Colonic mucosa (tissue), 4 donors: Measurements from ENCODE around the gene GPS2. TPM values are rescaled to one million over a fixed set of nuclear protein-coding genes. Genes with fewer than 3 reads are reported as not detected.

Source experiments
- DNase-seq: peaks from one replicate; pipeline ENCODE4 v3.0.0-alpha.2; 2020
- H3K27ac ChIP-seq: fragments of 200-600 bp; one replicate; pipeline ENCODE4 v1.8.0; 2021
- H3K27me3 ChIP-seq: fragments of 200-600 bp; one replicate; pipeline ENCODE4 v1.8.0; 2021
- H3K36me3 ChIP-seq: fragments of 200-600 bp; one replicate; pipeline ENCODE4 v1.8.0; 2021
- H3K4me1 ChIP-seq: fragments of 200-600 bp; one replicate; pipeline ENCODE4 v1.8.0; 2021; ENCODE audit warnings: mild to moderate bottlenecking
- H3K4me3 ChIP-seq: fragments of 200-600 bp; one replicate; pipeline ENCODE4 v1.8.0; 2021
- H3K9ac ChIP-seq, 2 donors: one replicate each; pipeline ENCODE4 v1.7.0; 2013; ENCODE audit warnings: control low read depth in 2 of 2, low read depth in 2 of 2, low read length in 2 of 2
- H3K9me3 ChIP-seq: fragments of 200-600 bp; one replicate; pipeline ENCODE4 v1.8.0; 2021
- CTCF ChIP-seq: fragments of 200-600 bp; IDR thresholded peaks from one replicate; pipeline ENCODE4 v1.8.0; 2022; ENCODE audit warnings: antibody characterized with exemption, mild to moderate bottlenecking
- intact Hi-C: fragments of 100-400 bp; cut with DNase I; formaldehyde crosslinking; loops from one replicate; pipeline ENCODE4 v1.14.1; 2022
- total RNA-seq, 2 donors: library from RNA; stranded (reverse); fragmentation: NEBNext Ultra II Directional in 1 of 2; extraction: Animal tissue kit (Norgen Biotek cat#: 25700) in 1 of 2; gene quantifications; one replicate each; pipeline ENCODE4 v1.2.1, GENCODE V29; 2021
- donor health status: healthy.
- donor health status: DM: no; HTN: no; CAD: no.
- donor health status: DM: no; HTN: no; CAD: no.

Gene GPS2
- total RNA-seq, 2 donors from 2014 or later, result 53.8 to 85.7 TPM

DNA sequence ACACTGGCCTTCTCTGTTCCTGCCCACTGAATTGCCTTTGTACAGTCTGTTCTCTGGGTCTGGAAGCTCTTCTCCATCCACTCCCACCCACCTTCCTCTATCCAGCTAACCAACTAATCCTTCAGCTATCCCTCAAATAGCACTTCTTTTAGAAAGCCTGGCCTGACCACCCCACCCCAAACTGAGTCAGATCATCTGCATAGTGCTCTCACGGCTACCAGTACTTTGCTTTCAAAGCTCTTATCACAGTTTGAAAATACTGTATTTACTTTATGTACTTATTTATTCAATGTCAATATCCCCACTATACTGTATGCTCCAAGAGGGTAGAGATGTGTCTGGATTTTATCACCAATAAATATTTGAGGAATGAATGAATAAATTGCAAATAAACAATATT lies 48.4 kb downstream of the GPS2 start:
- H3K9ac ChIP-seq, result no peak overlapping the region
- H3K9me3 ChIP-seq, result no peaks in the 10 kb centered on the region
- intact Hi-C loops, result no loop called here
- H3K27me3 ChIP-seq, result no peaks in the 10 kb centered on the region
- H3K27ac ChIP-seq, result peak overlapping the region; percentile 8
- no peaks in the 10 kb centered on the region for H3K36me3 ChIP-seq
- no peak for DNase-seq
- H3K4me1 ChIP-seq, result no peaks in the 10 kb centered on the region
- TF ChIP-seq CTCF, result no peak
- no peak overlapping the region for H3K4me3 ChIP-seq

DNA sequence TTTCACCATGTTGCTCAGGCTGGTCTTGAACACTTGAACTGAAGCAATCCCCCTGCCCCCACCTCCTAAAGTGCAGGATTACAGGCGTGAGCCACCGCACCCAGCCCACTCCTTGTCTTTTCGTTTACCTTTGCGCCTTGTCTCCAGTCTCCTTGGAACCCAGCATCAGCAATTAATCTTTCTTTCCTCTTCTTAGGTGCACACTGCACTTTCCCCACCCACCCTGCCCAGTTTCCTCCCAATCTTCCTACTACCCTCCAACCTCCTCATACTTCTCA lies 51.4 kb downstream of the GPS2 start:
- Histone ChIP-seq H3K4me3 (peak overlapping the region; percentile 77), H3K9me3 (no peaks in the 10 kb centered on the region), H3K27ac (peak overlapping the region; percentile 93), H3K4me1 (no peaks in the 10 kb centered on the region), H3K36me3 (no peaks in the 10 kb centered on the region), H3K9ac (peak overlapping the region in 1 of 2 donors; percentile 96), H3K27me3 (no peaks in the 10 kb centered on the region)
- no peak for TF ChIP-seq CTCF
- DNase-seq, result peak; percentile 76
- intact Hi-C loops, result loop anchor here (5.0 kb wide), 1 partner anchor 34 kb away; no protein-coding TSS in a partner anchor

- peak overlapping the region; percentile 93 for H3K27ac ChIP-seq
- no peak for TF ChIP-seq CTCF
- H3K4me3 ChIP-seq, result peak overlapping the region; percentile 77
- H3K9ac ChIP-seq, result peak overlapping the region; percentile 87 to 96
- no peaks in the 10 kb centered on the region for H3K9me3 ChIP-seq
- no peaks in the 10 kb centered on the region for H3K4me1 ChIP-seq
- no peaks in the 10 kb centered on the region for H3K27me3 ChIP-seq
- DNase-seq, result peak; percentile 98
- no peaks in the 10 kb centered on the region for H3K36me3 ChIP-seq
- intact Hi-C loops, result loop anchor here (5.0 kb wide), 1 partner anchor 34 kb away; no protein-coding TSS in a partner anchor
These were observed 52.0 kb downstream of the GPS2 start for GRCh38 chr17:7262935-7263800.

Other genes starting within 250 kb of the GPS2 start
- 1 to 10 TPM in 1 of 2 donors, under 1 TPM in 1; 0.96 to 9.7 TPM for gene CLEC10A, start 235.1 kb downstream of the GPS2 start, total RNA-seq
- under 1 TPM; 0.45 to 0.49 TPM for gene ASGR2, start 200.5 kb downstream of the GPS2 start, total RNA-seq
- 1 to 10 TPM in 1 of 2 donors, under 1 TPM in 1; 0.47 to 1.1 TPM for gene ASGR1, start 136.0 kb downstream of the GPS2 start, total RNA-seq
- gene DLG4, start 95.5 kb downstream of the GPS2 start, total RNA-seq, result 1 to 10 TPM; 4.8 to 5.6 TPM
- 100 to 1,000 TPM; 606 to 859 TPM for gene ACADVL, start 95.4 kb downstream of the GPS2 start, total RNA-seq
- gene DVL2, start 80.8 kb downstream of the GPS2 start, total RNA-seq, result 10 to 100 TPM; 32.4 to 42.4 TPM
- gene PHF23, start 75.9 kb downstream of the GPS2 start, total RNA-seq, result 10 to 100 TPM; 29.8 to 38.6 TPM
- 100 to 1,000 TPM; 378 to 513 TPM for gene GABARAP, start 72.9 kb downstream of the GPS2 start, total RNA-seq
- gene CTDNEP1, start 63.6 kb downstream of the GPS2 start, total RNA-seq, result 100 to 1,000 TPM; 124 to 145 TPM
- 10 to 100 TPM; 34.4 to 77.9 TPM for gene ELP5, start 63.1 kb downstream of the GPS2 start, total RNA-seq
- gene CLDN7, start 52.9 kb downstream of the GPS2 start, total RNA-seq, result 100 to 1,000 TPM; 798 to 919 TPM
- gene SLC2A4, start 33.6 kb downstream of the GPS2 start, total RNA-seq, result 1 to 10 TPM; 1.9 to 5.7 TPM
- gene YBX2, start 20.7 kb downstream of the GPS2 start, total RNA-seq, result 10 to 100 TPM; 22.1 to 40.4 TPM
- 100 to 1,000 TPM; 367 to 917 TPM for gene EIF5A, start 7.7 kb downstream of the GPS2 start, total RNA-seq
- gene NEURL4, start 14.0 kb upstream of the GPS2 start, total RNA-seq, result 10 to 100 TPM; 30.2 to 55.8 TPM
- gene ACAP1, start 21.2 kb upstream of the GPS2 start, total RNA-seq, result 10 to 100 TPM in 1 of 2 donors, 1 to 10 TPM in 1; 7.4 to 12.1 TPM
- gene KCTD11, start 36.8 kb upstream of the GPS2 start, total RNA-seq, result 10 to 100 TPM in 1 of 2 donors, 1 to 10 TPM in 1; 5.6 to 12.6 TPM
- gene TMEM95, start 39.8 kb upstream of the GPS2 start, total RNA-seq, result not detected
- 10 to 100 TPM; 18.0 to 22.6 TPM for gene TNK1, start 65.7 kb upstream of the GPS2 start, total RNA-seq
- 10 to 100 TPM; 11.0 to 12.0 TPM for gene PLSCR3, start 79.2 kb upstream of the GPS2 start, total RNA-seq
- 100 to 1,000 TPM in 1 of 2 donors, 10 to 100 TPM in 1; 88.2 to 101 TPM for gene TMEM256, start 88.7 kb upstream of the GPS2 start, total RNA-seq
- gene NLGN2, start 92.5 kb upstream of the GPS2 start, total RNA-seq, result 1 to 10 TPM; 2.5 to 5.0 TPM
- gene SPEM1, start 105.0 kb upstream of the GPS2 start, total RNA-seq, result not detected
- gene SPEM2, start 110.3 kb upstream of the GPS2 start, total RNA-seq, result not detected
- not detected for gene SPEM3, start 113.5 kb upstream of the GPS2 start, total RNA-seq
- 10 to 100 TPM; 20.4 to 20.6 TPM for gene TMEM102, start 120.1 kb upstream of the GPS2 start, total RNA-seq
- gene FGF11, start 124.2 kb upstream of the GPS2 start, total RNA-seq, result 1 to 10 TPM; 1.2 to 1.6 TPM
- 1 to 10 TPM; 4.3 to 6.1 TPM for gene CHRNB1, start 129.7 kb upstream of the GPS2 start, total RNA-seq
- 10 to 100 TPM; 12.9 to 26.7 TPM for gene ZBTB4, start 164.3 kb upstream of the GPS2 start, total RNA-seq
- gene SLC35G6, start 166.1 kb upstream of the GPS2 start, total RNA-seq, result not detected
- 100 to 1,000 TPM in 1 of 2 donors, 10 to 100 TPM in 1; 73.5 to 137 TPM for gene POLR2A, start 169.0 kb upstream of the GPS2 start, total RNA-seq
- 10 to 100 TPM; 11.4 to 18.3 TPM for gene TNFSF12, start 233.7 kb upstream of the GPS2 start, total RNA-seq
- gene TNFSF13, start 243.4 kb upstream of the GPS2 start, total RNA-seq, result 100 to 1,000 TPM in 1 of 2 donors, 10 to 100 TPM in 1; 67.5 to 125 TPM
- 10 to 100 TPM; 25.7 to 56.6 TPM for gene SENP3, start 246.6 kb upstream of the GPS2 start, total RNA-seq